GM12878 (cell line): ENCODE data around the gene RPUSD3. TPM values are rescaled to one million over a fixed set of nuclear protein-coding genes. Genes with fewer than 3 reads are reported as not detected.

Source experiments
- ATAC-seq: fragments of 200-7000 bp; cut with Tn5 transposase; 3 replicates; pipeline ENCODE4 v1.9.1; 2020; ENCODE audit warnings: mild to moderate bottlenecking, moderate library complexity
- BruUV-seq: library from RNA; stranded (reverse); fragments of 400-500 nt; replicated peaks from 2 replicates; lab custom pipeline; 2021; lab: Mats Ljungman, UMichigan
- CTCF ChIA-PET: fragments of 300-600 bp; sonication (Branson Sonifier 250); formaldehyde crosslinking; extraction: SDS; loops from one replicate; lab custom pipeline; 2021; ENCODE audit warnings: inconsistent platforms; lab: Yijun Ruan, JAX
- POLR2A ChIA-PET: fragments of 350-600 bp; formaldehyde crosslinking; extraction: SDS; loops from one replicate; lab custom pipeline; 2021; ENCODE audit warnings: inconsistent platforms; lab: Charles Lee
- RAD21 ChIA-PET: fragments of 300-600 bp; sonication (Branson Sonifier 250); formaldehyde crosslinking; loops from one replicate; lab custom pipeline; 2023; ENCODE audit warnings: antibody characterized with exemption; ENCODE audit not compliant: unreplicated experiment; lab: Charles Lee
- SMC1A ChIA-PET: fragments of 300-600 bp; sonication (Branson Sonifier 250); formaldehyde crosslinking; loops from one replicate; lab custom pipeline; 2023; ENCODE audit not compliant: unreplicated experiment, uncharacterized antibody; lab: Charles Lee
- DNase-seq: peaks from one replicate; pipeline ENCODE4 v3.0.0-alpha.2; 2011; ENCODE audit warnings: low read depth, low spot score
- FAIRE-seq: peaks from 3 replicates; lab custom pipeline; 2011; peaks lifted over from hg19 to GRCh38; lab: Jason Lieb, UNC
- H2AFZ ChIP-seq: 2 replicates; pipeline ENCODE4 v1.6.0; 2011; ENCODE audit warnings: low read depth, low read length, control low read depth; ENCODE audit not compliant: control insufficient read depth
- H3K27ac ChIP-seq: 2 replicates; pipeline ENCODE4 v1.5.1; 2011; ENCODE audit warnings: control low read depth; ENCODE audit not compliant: control insufficient read depth, insufficient read depth
- H3K27me3 ChIP-seq, 2 experiments: replicated peaks in 1 of 2; 2 replicates each; pipeline versions ENCODE4 v1.6.0 to v1.6.1; 2011; ENCODE audit warnings: low read length in 1 of 2; ENCODE audit not compliant: control insufficient read depth in 2 of 2, insufficient read depth in 2 of 2
- H3K36me3 ChIP-seq, 2 experiments: 2 replicates each; pipeline ENCODE4 v1.5.1; 2011; ENCODE audit warnings: low read length in 1 of 2; ENCODE audit not compliant: control insufficient read depth in 2 of 2, insufficient read depth in 2 of 2
- H3K4me1 ChIP-seq: 2 replicates; pipeline ENCODE4 v1.6.1; 2011; ENCODE audit warnings: mild to moderate bottlenecking, low read length, moderate library complexity, mixed read lengths; ENCODE audit not compliant: control insufficient read depth, insufficient read depth
- H3K4me2 ChIP-seq: 2 replicates; pipeline ENCODE4 v1.6.0; 2011; ENCODE audit warnings: control low read depth; ENCODE audit not compliant: control insufficient read depth, insufficient read depth
- H3K4me3 ChIP-seq: fragments of 200-600 bp; sonication (generic); 2 replicates; pipeline ENCODE4 v1.5.1; 2016
- H3K79me2 ChIP-seq: 2 replicates; pipeline ENCODE4 v1.6.0; 2011; ENCODE audit warnings: low read length; ENCODE audit not compliant: control insufficient read depth, insufficient read depth
- H3K9ac ChIP-seq: 2 replicates; pipeline ENCODE4 v1.8.0; 2011; ENCODE audit warnings: low read length, control low read depth, mixed read lengths; ENCODE audit not compliant: control insufficient read depth, insufficient read depth
- H3K9me3 ChIP-seq: replicated peaks from 3 replicates; pipeline ENCODE4 v1.5.1; 2011; ENCODE audit warnings: mild to moderate bottlenecking, low read length; ENCODE audit not compliant: control insufficient read depth, insufficient read depth
- H4K20me1 ChIP-seq: 2 replicates; pipeline ENCODE4 v1.6.0; 2011; ENCODE audit not compliant: control insufficient read depth, insufficient read depth
- BCL11A ChIP-seq: IDR thresholded peaks from 2 replicates; pipeline ENCODE4 v1.6.1; 2011; ENCODE audit warnings: low read depth, low read length
- BHLHE40 ChIP-seq, 2 experiments: fragments of 450-650 bp in 1 of 2; IDR thresholded peaks; 2 replicates each; pipeline ENCODE4 v1.6.1; 2011 to 2017; ENCODE audit warnings: low read depth in 2 of 2, borderline replicate concordance in 1 of 2, improper control_type of control experiment in 1 of 2, low read length in 1 of 2, mild to moderate bottlenecking in 1 of 2
- BMI1 ChIP-seq: fragments of 450-650 bp; IDR thresholded peaks from 2 replicates; pipeline ENCODE4 v1.6.1; 2016; ENCODE audit warnings: mild to moderate bottlenecking, moderate library complexity, borderline replicate concordance
- CREM ChIP-seq: IDR thresholded peaks from 2 replicates; pipeline ENCODE4 v1.6.1; 2014; ENCODE audit warnings: antibody characterized with exemption, low read depth
- FOXK2 ChIP-seq: fragments of 450-650 bp; IDR thresholded peaks from 2 replicates; pipeline ENCODE4 v1.6.1; 2017; ENCODE audit warnings: mild to moderate bottlenecking, moderate library complexity
- MTA2 ChIP-seq: fragments of 450-650 bp; IDR thresholded peaks from 2 replicates; pipeline ENCODE4 v1.6.1; 2016; ENCODE audit warnings: low read depth, mild to moderate bottlenecking, moderate library complexity
- MTA3 ChIP-seq: IDR thresholded peaks from 2 replicates; pipeline ENCODE4 v1.6.1; 2012; ENCODE audit warnings: low read length, inconsistent platforms, borderline replicate concordance
- NFYB ChIP-seq: IDR thresholded peaks from 2 replicates; pipeline ENCODE4 v1.6.1; 2011; ENCODE audit warnings: low read depth, mild to moderate bottlenecking, low read length, improper control_type of control experiment, moderate library complexity; ENCODE audit not compliant: insufficient read depth
- PAX8 ChIP-seq: fragments of 450-650 bp; IDR thresholded peaks from 2 replicates; pipeline ENCODE4 v1.6.1; 2017; ENCODE audit warnings: mild to moderate bottlenecking, moderate library complexity
- POLR2A ChIP-seq: IDR thresholded peaks from 2 replicates; pipeline ENCODE4 v1.6.1; 2011; ENCODE audit warnings: low read depth, mild to moderate bottlenecking, low read length
- PRDM15 ChIP-seq: fragments of 450-650 bp; formaldehyde crosslinking; IDR thresholded peaks from 2 replicates; pipeline ENCODE4 v1.4.0; 2020; ENCODE audit warnings: mild to moderate bottlenecking, moderate library complexity
- RFX5 ChIP-seq: IDR thresholded peaks from 2 replicates; pipeline ENCODE4 v1.6.1; 2011; ENCODE audit warnings: low read depth, low read length, improper control_type of control experiment
- RUNX3 ChIP-seq: IDR thresholded peaks from 2 replicates; pipeline ENCODE4 v1.6.1; 2012; ENCODE audit warnings: low read length, inconsistent platforms
- SMAD5 ChIP-seq: IDR thresholded peaks from 2 replicates; pipeline ENCODE4 v1.6.1; 2016; ENCODE audit warnings: antibody characterized with exemption, low read depth
- SMARCA5 ChIP-seq: fragments of 450-650 bp; IDR thresholded peaks from 2 replicates; pipeline ENCODE4 v1.6.1; 2017; ENCODE audit warnings: mild to moderate bottlenecking
- YY1 ChIP-seq: IDR thresholded peaks from 2 replicates; pipeline ENCODE4 v1.6.1; 2011; ENCODE audit warnings: low read depth, mild to moderate bottlenecking, low read length
- ZBED1 ChIP-seq: IDR thresholded peaks from 2 replicates; pipeline ENCODE4 v1.6.1; 2016; ENCODE audit warnings: borderline replicate concordance
- ZNF24 ChIP-seq: fragments of 450-650 bp; IDR thresholded peaks from 2 replicates; pipeline ENCODE4 v1.6.1; 2017; ENCODE audit warnings: antibody characterized with exemption, mild to moderate bottlenecking
- ZNF622 ChIP-seq: fragments of 450-650 bp; IDR thresholded peaks from 2 replicates; pipeline ENCODE4 v1.6.1; 2017; ENCODE audit warnings: mild to moderate bottlenecking, inconsistent platforms
- WGBS: methylation state at CpG from one replicate; pipeline ENCODE4 v1.1.6; 2016; ENCODE audit warnings: low lambda C conversion rate; ENCODE audit not compliant: insufficient replicate concordance, insufficient coverage; ENCODE audit errors: missing lambda C conversion rate; 5-methylcytosine and 5-hydroxymethylcytosine counted together
- in situ Hi-C: fragments of 300-500 bp; cut with MboI; formaldehyde crosslinking; loops from 9 replicates; pipeline ENCODE4 v1.14.3; 2018; ENCODE audit warnings: mixed read lengths
- intact Hi-C: fragments of 100-400 bp; cut with micrococcal nuclease; formaldehyde crosslinking; loops from one replicate; pipeline ENCODE4 v1.14.2; 2022; ENCODE audit not compliant: unreplicated experiment
- polyA plus RNA-seq, 11 experiments: library from polyadenylated mRNA; depleted of rRNA in 4 of 11; unstranded in 6 of 11; stranded (reverse) in 5 of 11; fragments of >200 nt; fragmentation: Nextera tagmentation in 4 of 11; fragmentation: Illumina TruSeq in 1 of 11; extraction: Ambion mirVana in 4 of 11; extraction: Trizol in 1 of 11; gene quantifications; 1 replicate in 1 of 11; 2 replicates in 10 of 11; pipeline versions ENCODE4 v1.2.1 to v1.2.3, GENCODE V29; 2011 to 2016; ENCODE audit warnings: inconsistent platforms in 2 of 11, missing spikeins in 2 of 11, low read depth in 1 of 11
- total RNA-seq, 4 experiments: library from RNA; depleted of rRNA in 3 of 4; stranded (reverse); fragments of >200 nt in 3 of 4; fragmentation: Illumina TruSeq in 1 of 4; extraction: Trizol in 1 of 4; gene quantifications; 2 replicates each; pipeline versions ENCODE4 v1.2.1 to v1.2.3, GENCODE V29; 2013 to 2021
- TF ChIP-seq, protein P1 (sequence below): fragments of 450-650 bp; conservative IDR thresholded peaks from 2 replicates; pipeline ENCODE4 v1.6.1; 2017; ENCODE audit warnings: mild to moderate bottlenecking, moderate library complexity

The RPUSD3 gene
- total and polyA plus RNA-seq, 10 of the 15 experiments (the other 5 are each of a cell fraction or from before 2014, with no cell fraction given), result 6.4 to 72.9 (median 41.8) TPM

DNA sequence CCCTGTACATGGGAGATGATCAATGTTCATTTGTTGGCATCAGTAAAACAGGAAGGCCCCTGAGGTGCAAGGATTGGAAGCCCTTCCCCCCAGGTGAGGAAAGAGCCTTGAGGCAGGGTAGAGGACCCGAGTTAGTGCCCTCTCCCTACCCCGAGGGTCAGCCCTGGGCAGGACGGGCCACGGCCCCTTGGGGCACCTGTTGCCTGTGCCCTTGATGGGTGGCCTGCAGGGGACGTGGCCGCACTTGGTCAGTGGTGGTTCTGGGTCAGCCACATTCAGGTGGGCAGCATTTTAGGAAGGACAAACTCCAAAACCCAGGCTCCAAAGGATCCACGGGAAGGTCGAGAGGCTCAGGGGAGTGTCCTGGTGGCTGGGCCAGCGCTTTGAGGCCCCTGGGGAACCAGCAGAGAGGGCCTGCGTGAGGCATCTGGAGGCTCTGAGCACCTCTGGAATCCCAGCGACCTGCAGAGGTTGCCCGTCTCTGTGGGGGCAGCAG is 15.8 kb upstream of the RPUSD3 start:
- in situ Hi-C loops, result no loop called here
- FAIRE-seq (no peak), DNase-seq (no peak), ATAC-seq (no peak)
- 32% methylated on average over 12 of the region's 12 CpGs for WGBS
- H4K20me1 ChIP-seq, result no peaks in the 10 kb centered on the region
- ChIA-PET CTCF (no interaction called here), SMC1A (no interaction called here), RAD21 (no interaction called here), POLR2A (no interaction called here)
- H3K4me1 ChIP-seq, result no peaks in the 10 kb centered on the region
- no TSS peak for BruUV-seq
- intact Hi-C loops, result no loop called here
- no peak overlapping the region for H3K27ac ChIP-seq
- no peak overlapping the region for H3K4me2 ChIP-seq
- H3K9me3 ChIP-seq, result no peaks in the 10 kb centered on the region
- peaks cover 2 to 3% of the 10 kb centered on the region in 2 experiments; a peak in 2 of 4 replicates for H3K27me3 ChIP-seq
- no peak overlapping the region for H3K9ac ChIP-seq
- TF ChIP-seq RUNX3, result no peak
- TF ChIP-seq SMARCA5, result no peak
- no peak for TF ChIP-seq MTA3
- TF ChIP-seq SMAD5, result no peak
- TF ChIP-seq RFX5, result no peak
- TF ChIP-seq ZNF622, result no peak
- TF ChIP-seq, protein P1, sequence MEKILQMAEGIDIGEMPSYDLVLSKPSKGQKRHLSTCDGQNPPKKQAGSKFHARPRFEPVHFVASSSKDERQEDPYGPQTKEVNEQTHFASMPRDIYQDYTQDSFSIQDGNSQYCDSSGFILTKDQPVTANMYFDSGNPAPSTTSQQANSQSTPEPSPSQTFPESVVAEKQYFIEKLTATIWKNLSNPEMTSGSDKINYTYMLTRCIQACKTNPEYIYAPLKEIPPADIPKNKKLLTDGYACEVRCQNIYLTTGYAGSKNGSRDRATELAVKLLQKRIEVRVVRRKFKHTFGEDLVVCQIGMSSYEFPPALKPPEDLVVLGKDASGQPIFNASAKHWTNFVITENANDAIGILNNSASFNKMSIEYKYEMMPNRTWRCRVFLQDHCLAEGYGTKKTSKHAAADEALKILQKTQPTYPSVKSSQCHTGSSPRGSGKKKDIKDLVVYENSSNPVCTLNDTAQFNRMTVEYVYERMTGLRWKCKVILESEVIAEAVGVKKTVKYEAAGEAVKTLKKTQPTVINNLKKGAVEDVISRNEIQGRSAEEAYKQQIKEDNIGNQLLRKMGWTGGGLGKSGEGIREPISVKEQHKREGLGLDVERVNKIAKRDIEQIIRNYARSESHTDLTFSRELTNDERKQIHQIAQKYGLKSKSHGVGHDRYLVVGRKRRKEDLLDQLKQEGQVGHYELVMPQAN, result no peak
- no peak for TF ChIP-seq POLR2A
- no peak for TF ChIP-seq FOXK2
- no peak for TF ChIP-seq PAX8
- TF ChIP-seq CREM, result no peak
- TF ChIP-seq BCL11A, result no peak
- no peak for TF ChIP-seq BMI1
- no peak for TF ChIP-seq MTA2
- TF ChIP-seq ZNF24, result no peak
- no peak for TF ChIP-seq YY1
- no peak for TF ChIP-seq NFYB
- no peak for TF ChIP-seq PRDM15 (CRISPR knock-in tag)
- TF ChIP-seq BHLHE40 (IDR thresholded peaks at IDR 0.05; ENCODE audit: borderline replicate concordance in 1 of 2, low read depth in 2 of 2, low read length in 1 of 2), result no peak
- no peak for TF ChIP-seq ZBED1
- no peaks in the 10 kb centered on the region for H3K36me3 ChIP-seq
- no peak overlapping the region for H3K4me3 ChIP-seq
- H2AFZ ChIP-seq, result no peak overlapping the region
- no peaks in the 10 kb centered on the region for H3K79me2 ChIP-seq
